HG03558 (cell line): ENCODE data around the gene RPS2.
A peak's percentile ranks its signal among the peaks of the same experiment; 100 is the strongest.
"Not testable (repeated sequence)": the region's sequence is repeated elsewhere in the genome, so short reads cannot be mapped to it uniquely, and the experiment has no call there.

Experiments used
- ATAC-seq: cut with Tn5 transposase; IDR thresholded peaks from one replicate; pipeline ENCODE4 v1.9.1; 2021; ENCODE audit warnings: moderate number of reproducible peaks; ENCODE audit not compliant: unreplicated experiment; ENCODE audit errors: extremely low read depth

Gene RPS2

DNA sequence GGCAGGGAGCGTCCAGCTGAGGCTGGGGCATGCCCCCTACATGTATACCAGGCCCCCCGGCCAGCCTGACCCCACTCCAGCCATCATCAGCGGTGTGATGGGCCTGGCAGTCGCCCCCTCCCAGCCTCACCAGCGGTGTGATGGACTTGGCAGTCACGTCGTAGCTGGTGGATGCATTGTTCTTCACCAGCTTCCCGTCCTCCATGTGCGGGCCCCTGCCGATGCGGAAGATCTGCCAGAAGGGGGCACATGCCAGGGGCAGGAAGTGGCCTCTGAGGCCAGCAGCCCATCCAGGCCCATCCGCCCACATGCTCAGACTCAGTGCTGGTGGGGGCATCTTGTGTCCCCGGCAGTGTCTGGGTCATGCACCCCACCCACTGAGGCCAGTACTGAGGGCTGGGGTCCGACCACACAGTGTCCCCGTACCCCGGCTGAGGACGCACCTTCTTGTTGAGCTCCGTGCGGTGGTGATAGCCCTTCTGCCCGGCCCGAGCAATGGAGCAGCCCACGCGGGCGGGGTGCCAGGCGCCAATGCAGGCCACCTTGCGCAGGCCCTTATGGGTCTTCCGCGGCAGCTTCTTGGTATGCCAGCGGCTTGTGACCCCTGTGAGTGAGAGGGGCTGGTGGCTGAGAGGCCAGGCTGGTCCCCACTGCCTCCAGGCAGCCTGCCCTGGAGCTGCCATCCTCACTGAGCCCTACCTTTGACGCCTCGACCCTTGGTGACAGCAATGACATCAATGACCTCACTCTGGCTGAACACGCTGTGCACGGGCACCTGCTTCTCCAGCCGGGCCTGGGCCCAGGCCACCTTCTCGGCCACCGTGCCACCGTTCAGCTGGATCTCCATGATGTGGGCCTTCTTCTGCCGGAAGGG, 17.9 kb downstream of the RPS2 start:
- no peak for ATAC-seq

GRCh38 chr16:1945559-1946391, 18.9 kb downstream of the RPS2 start:
- no peak for ATAC-seq

- ATAC-seq, result no peak
Measured at GRCh38 chr16:1944612-1945199, 19.9 kb downstream of the RPS2 start.

DNA sequence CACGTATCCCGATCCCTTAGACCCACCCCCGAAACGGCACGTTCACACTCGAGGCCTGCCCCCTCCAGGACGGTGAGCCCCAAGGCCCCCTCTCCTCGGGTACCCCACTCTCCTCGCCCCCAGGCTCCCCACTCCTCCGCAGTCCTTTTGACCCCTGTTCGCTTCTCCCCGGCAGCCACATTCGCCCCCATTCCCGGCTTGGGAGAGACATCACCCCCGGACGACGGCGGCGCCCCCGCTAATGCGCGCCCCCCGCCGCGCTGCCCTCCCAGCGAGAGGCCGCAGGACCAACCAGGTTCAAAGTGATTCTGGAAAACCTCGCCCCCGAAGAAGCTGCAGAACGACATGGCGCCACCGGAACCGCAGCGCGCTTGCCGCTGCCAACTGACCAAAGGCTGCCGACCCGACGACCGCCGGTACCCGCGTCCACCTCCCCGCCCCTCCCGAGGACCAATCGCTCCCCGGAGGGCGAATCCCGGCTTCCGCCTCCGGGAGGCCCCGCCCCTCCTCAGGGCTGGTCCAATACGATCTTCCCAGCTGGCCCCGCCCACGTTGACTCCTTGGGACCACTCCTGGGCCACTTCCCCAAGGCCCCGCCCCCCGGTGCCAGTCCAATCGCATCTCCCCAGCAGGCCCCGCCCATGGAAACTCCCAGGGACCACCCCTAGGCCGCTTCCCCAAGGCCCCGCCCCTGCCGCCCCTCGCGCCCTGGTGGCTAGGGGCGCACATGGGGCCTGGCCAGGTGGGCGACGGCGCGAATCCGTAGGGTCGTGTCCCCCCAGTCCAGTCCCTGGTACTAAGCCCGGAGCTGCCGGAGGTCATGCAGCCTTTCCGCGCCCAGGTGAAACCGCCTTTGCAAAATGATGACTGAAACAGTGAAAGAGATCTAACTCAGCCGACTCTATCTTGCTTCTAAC, 21.6 kb downstream of the RPS2 start, which contains the start of gene MSRB1:
Gene MSRB1 (minus strand): TSS at position 390 of the 917 bp plus-strand sequence. CDS start 43 bp downstream, at position 347.
- ATAC-seq, result peak; percentile 72

- ATAC-seq, result no peak
Measured at GRCh38 chr16:1942047-1942809, 22.4 kb downstream of the RPS2 start.

DNA sequence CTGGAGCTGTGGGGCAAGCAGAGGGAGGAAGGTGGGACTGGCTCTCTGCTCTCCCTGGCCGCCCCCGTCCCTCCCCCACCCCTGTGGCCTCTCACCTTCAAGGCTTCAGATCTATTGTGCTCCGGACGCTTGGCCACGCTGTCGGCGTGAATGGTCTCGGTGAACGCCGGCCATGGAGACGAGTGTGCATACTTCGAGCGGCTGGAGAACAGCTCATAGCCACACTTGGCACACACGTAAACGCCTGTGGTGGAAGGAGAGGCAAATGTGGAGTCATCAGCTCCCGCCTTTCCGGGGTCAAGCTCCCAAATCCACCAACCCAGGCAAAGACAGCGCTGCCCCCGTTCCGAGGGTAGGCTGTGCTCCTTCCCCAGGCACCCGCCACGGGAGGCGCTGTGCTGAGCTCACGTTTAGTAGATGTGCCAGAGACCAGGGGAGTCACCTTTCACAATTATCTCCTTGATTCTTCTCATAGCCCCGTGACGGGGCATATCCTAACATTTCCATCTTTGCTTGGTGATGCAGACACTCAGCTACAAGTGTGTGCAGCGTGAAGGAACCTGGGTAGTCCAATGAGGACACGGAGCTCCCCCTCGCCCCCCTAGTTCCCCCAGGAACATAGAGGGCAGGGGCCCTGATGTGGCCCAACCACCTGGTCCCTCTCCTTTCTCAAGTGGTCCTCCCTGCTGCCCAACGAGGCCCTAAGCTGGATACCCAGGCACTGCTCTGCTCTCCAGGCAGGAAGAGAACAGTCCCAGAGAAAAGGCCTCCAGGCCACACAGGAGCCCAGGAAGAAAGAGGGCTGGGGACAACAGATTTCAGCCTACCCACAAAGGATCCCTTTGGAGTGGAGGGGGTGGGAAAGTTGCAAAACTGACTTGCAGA, 23.2 kb downstream of the RPS2 start:
- ATAC-seq, result no peak

GRCh38 chr16:1940273-1941161, 24.1 kb downstream of the RPS2 start:
- no peak for ATAC-seq

GRCh38 chr16:1939833-1940232, 24.8 kb downstream of the RPS2 start:
- not testable (repeated sequence) for ATAC-seq

GRCh38 chr16:1938910-1939309, 25.7 kb downstream of the RPS2 start:
- ATAC-seq, result no peak

DNA sequence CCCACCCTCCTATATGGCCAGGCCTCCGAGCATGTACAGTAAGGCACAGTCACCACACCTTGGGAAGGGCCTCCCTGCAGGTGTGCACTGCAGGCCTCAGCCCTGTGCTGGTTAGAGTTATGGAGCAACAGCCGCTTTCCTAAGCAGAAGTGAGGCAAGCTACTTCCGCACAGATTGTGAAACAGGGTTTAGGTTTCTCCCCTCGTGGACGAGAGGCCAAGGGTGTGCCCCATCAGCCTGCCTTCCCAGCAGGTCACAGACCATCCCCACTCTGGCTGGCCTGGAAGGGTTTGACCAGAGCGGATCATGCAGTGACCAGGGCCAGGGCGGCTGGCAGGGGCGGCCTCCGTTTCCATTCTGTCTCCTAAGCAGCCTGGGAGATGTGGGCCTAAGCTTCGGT, 26.3 kb downstream of the RPS2 start:
- no peak for ATAC-seq

DNA sequence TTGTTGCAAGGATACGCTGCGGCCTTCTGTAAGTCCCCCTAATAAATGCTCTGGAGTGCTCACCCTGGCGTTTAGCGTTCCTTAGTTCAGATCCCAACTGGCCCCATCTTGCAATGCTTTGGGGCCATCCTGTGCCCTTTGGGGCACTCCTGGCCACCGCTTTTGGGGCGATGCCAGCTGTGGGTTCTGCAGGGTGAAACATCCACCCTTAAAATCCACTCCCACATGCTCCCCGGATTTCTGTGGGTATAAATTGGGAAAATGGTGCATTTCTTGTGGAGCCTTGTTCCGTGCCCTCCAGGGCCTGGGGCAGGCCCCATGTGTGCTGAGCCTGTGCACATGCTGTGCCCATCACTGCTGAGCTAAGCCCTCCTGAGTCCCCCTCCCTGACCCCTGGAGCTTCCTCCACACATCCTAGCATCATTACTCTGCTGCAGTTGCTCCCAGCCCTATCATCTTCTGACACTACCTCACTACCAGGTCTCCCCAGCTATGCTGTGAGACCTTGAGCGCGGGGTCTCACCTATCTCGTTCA, 27.6 kb downstream of the RPS2 start:
- ATAC-seq, result no peak

DNA sequence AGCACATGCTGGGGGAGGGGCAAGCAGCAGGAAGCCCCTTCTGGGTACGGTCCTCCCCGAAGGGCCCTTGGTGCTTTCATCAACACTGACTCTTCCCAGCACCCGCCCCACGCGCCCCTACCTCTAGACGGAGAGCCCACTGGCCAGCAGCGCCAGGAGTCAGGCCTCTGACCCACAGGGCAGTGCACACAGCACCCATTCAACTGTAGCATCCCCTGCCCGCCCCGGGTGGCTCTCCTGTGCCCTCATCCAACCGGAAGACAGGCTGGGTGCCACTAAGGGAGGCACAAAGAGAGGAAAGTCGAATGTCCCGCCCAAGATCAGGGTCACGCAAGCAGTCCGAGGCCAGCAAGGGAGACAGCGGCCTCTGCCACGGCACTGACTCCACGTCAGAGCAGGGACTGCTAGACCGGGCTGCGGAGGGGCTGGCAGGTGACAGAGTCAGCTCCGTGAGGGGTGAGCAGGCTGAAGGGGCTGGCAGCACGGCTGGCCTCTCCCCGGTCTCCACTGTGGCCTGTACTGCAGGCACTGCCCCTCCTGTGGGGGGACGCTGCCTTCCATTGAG, 31.4 kb downstream of the RPS2 start:
- ATAC-seq, result no peak

DNA sequence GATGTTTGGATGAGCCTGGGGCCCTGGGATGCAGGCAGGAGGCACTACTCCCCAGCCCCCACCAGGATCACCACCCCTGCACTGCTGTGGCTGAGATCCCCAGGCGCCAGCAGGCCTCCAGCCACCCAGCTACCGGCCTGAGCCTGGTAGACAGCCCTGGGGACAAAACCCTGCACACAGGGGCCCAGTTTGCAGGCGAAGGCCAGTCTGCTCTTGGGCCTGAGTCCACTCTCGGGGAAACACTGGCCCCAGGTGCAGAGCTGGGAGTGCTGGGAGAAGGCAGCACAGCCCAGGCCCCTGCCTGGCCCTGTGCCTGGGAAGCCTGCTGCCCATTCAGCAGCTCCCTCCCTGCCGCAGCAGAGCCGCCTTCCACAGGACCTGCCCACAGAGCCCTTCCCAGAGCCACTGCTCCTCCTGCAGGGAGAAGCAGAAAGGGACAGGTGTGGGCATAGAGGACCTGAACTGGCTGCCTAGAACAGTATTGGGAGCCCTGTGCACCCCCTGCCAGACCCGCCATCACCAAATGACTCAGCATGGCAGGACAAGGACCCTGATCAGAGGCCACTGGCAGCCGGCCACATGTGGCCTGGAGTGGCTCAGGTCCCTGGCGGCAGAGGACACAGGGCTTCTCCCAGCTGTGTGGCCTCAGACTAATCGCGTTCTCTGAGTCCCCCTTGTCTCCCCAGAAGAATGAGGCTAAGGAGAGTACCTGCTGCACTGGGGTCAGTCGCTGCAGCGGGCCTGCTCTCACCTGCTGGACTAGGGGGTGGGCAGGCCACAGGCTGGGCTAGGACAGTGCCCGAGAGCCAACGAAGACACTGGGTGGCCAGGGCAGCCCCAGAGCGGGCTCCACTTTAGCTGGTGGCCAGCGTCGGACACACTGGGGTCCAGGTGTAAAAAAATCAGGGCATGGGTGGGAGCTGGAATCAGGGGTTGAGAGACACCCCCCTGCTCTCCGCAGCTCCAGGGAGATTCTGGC, 32.3 kb downstream of the RPS2 start:
- no peak for ATAC-seq

- ATAC-seq, result no peak
Measured at GRCh38 chr16:1930338-1930720, 34.3 kb downstream of the RPS2 start.

DNA sequence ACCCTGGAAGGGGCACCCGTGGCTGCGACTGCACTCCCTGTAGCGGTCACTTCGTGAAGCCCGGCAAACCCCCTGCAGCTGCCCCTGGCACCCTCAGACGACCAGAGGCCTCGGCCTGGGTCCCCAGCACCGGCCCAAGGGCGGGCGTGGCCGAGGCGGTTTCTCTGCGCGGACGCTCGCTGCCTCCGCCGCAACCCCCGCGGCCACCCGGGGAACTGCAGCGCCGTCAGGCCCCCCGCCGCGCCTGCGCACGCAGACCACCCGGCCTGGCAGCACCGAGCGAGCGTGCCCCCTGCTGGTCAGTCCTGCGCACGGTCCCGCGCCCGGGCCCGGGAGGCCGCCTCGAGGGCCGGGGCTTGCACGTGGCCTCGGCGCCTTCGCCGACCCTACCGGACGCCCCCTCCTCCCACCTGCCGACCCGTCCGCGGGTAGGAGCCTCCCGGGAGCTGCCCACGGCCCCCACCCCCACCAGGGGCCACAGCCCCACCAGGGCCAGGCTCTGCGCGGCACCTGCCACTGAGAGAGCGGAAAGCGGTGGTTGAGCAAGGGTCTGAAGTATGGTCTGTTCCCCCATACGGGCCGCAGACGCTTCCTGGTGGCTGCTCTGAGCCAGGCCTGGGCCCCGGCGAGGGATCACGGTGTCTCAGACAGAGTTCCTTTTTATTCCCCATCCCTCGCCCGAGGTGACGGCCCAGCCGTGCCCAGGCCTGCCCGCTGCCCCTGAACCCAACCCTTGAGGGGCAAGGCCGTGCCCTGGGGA, 34.9 kb downstream of the RPS2 start:
- no peak for ATAC-seq
